ENCODE data around the gene MOXD1. TPM values are rescaled to one million over a fixed set of nuclear protein-coding genes. Genes with fewer than 3 reads are reported as not detected.

The MOXD1 gene
- total RNA-seq, 4 donors from 2014 or later, result 4.6 to 13.3 (median 6.6) TPM

- no peak overlapping the region for H3K4me3 ChIP-seq
- TF ChIP-seq EP300 (IDR thresholded peaks at IDR 0.05), result no peak
- TF ChIP-seq CTCF (IDR thresholded peaks at IDR 0.05), result no peak
- no peak for TF ChIP-seq POLR2A (IDR thresholded peaks at IDR 0.05)
- H3K36me3 ChIP-seq, result no peaks in the 10 kb centered on the region
- no peaks in the 10 kb centered on the region for H3K27me3 ChIP-seq
- H3K27ac ChIP-seq, result no peak overlapping the region
- H3K4me1 ChIP-seq, result no peaks in the 10 kb centered on the region
- no peak for DNase-seq (ENCODE audit: low spot score in 2 of 2)
- H3K9me3 ChIP-seq, result no peaks in the 10 kb centered on the region
Measured at GRCh38 chr6:132265451-132266097, 135.7 kb downstream of the MOXD1 start.

GRCh38 chr6:132264021-132264500 is 137.2 kb downstream of the MOXD1 start:
- TF ChIP-seq POLR2A (IDR thresholded peaks at IDR 0.05) (no peak), EP300 (IDR thresholded peaks at IDR 0.05) (no peak), CTCF (IDR thresholded peaks at IDR 0.05) (no peak)
- no peak for DNase-seq (ENCODE audit: low spot score in 2 of 2)
- no peaks in the 10 kb centered on the region for H3K4me1 ChIP-seq
- no peaks in the 10 kb centered on the region for H3K36me3 ChIP-seq
- H3K9me3 ChIP-seq, result no peaks in the 10 kb centered on the region
- WGBS, 2 donors, result 94 to 95% methylated on average over 6 of the region's 6 CpGs
- H3K4me3 ChIP-seq, result no peak overlapping the region
- H3K27me3 ChIP-seq, result no peaks in the 10 kb centered on the region
- no peak overlapping the region for H3K27ac ChIP-seq

- Histone ChIP-seq H3K27me3 (no peaks in the 10 kb centered on the region), H3K4me1 (no peaks in the 10 kb centered on the region), H3K4me3 (no peak overlapping the region), H3K9me3 (no peaks in the 10 kb centered on the region), H3K36me3 (no peaks in the 10 kb centered on the region), H3K27ac (no peak overlapping the region)
- TF ChIP-seq EP300 (IDR thresholded peaks at IDR 0.05), result no peak
- no peak for DNase-seq (ENCODE audit: low spot score in 2 of 2)
Measured at GRCh38 chr6:132261354-132261753, 139.9 kb downstream of the MOXD1 start.

GRCh38 chr6:132259070-132259469 is 142.2 kb downstream of the MOXD1 start:
- no peaks in the 10 kb centered on the region for H3K9me3 ChIP-seq
- TF ChIP-seq EP300 (IDR thresholded peaks at IDR 0.05), result no peak
- TF ChIP-seq CTCF (IDR thresholded peaks at IDR 0.05), result peak in 1 of 5 experiments; percentile 16
- H3K27me3 ChIP-seq, result no peaks in the 10 kb centered on the region
- H3K4me1 ChIP-seq, result no peaks in the 10 kb centered on the region
- 75 to 78% methylated on average over 2 of the region's 2 CpGs for WGBS, 2 donors
- H3K4me3 ChIP-seq, result no peak overlapping the region
- H3K36me3 ChIP-seq, result no peaks in the 10 kb centered on the region
- DNase-seq (ENCODE audit: low spot score in 2 of 2), result no peak
- H3K27ac ChIP-seq, result no peak overlapping the region

- no peak for TF ChIP-seq CTCF (IDR thresholded peaks at IDR 0.05)
- TF ChIP-seq POLR2A (IDR thresholded peaks at IDR 0.05), result no peak
- TF ChIP-seq EP300 (IDR thresholded peaks at IDR 0.05), result no peak
- H3K36me3 ChIP-seq, result no peaks in the 10 kb centered on the region
- no peak overlapping the region for H3K4me3 ChIP-seq
- DNase-seq (ENCODE audit: low spot score in 2 of 2), result no peak
- no peaks in the 10 kb centered on the region for H3K9me3 ChIP-seq
- WGBS, 2 donors, result 87 to 100% methylated on average over 1 of the region's 1 CpG
- no peaks in the 10 kb centered on the region for H3K4me1 ChIP-seq
- no peak overlapping the region for H3K27ac ChIP-seq
- no peaks in the 10 kb centered on the region for H3K27me3 ChIP-seq
Measured at GRCh38 chr6:132257561-132257960, 143.7 kb downstream of the MOXD1 start.

- Histone ChIP-seq H3K4me3 (no peak overlapping the region), H3K4me1 (no peaks in the 10 kb centered on the region), H3K27me3 (no peaks in the 10 kb centered on the region), H3K27ac (no peak overlapping the region), H3K9me3 (no peaks in the 10 kb centered on the region), H3K36me3 (no peaks in the 10 kb centered on the region)
- WGBS, 2 donors, result 91 to 92% methylated on average over 1 of the region's 1 CpG
- no peak for DNase-seq (ENCODE audit: low spot score in 2 of 2)
- TF ChIP-seq POLR2A (IDR thresholded peaks at IDR 0.05) (no peak), EP300 (IDR thresholded peaks at IDR 0.05) (no peak), CTCF (IDR thresholded peaks at IDR 0.05) (no peak)
Measured at GRCh38 chr6:132256457-132256856, 144.8 kb downstream of the MOXD1 start.

Measured in tibial nerve (tissue), 4 donors.